GM23248 (cell line): ENCODE data around the gene ANKRD22. TPM values are rescaled to one million over a fixed set of nuclear protein-coding genes. Genes with fewer than 3 reads are reported as not detected.

Source experiments
- DNase-seq: peaks from one replicate; pipeline ENCODE4 v3.0.0-alpha.2; 2015
- H2AFZ ChIP-seq: fragments of 200-600 bp; sonication (generic); 2 replicates; pipeline ENCODE4 v1.6.1; 2016; ENCODE audit warnings: antibody characterized with exemption
- H3F3A ChIP-seq: fragments of 200-600 bp; sonication (generic); 2 replicates; pipeline ENCODE4 v1.6.1; 2016; ENCODE audit warnings: mild to moderate bottlenecking, antibody characterized with exemption, mixed run types; ENCODE audit not compliant: insufficient read depth
- H3K27ac ChIP-seq: fragments of 200-600 bp; sonication (generic); 2 replicates; pipeline ENCODE4 v1.5.1; 2016; ENCODE audit warnings: mild to moderate bottlenecking
- H3K27me3 ChIP-seq: fragments of 200-600 bp; sonication (generic); replicated peaks from 2 replicates; pipeline ENCODE4 v1.6.1; 2016; ENCODE audit warnings: mild to moderate bottlenecking; ENCODE audit not compliant: insufficient read depth
- H3K36me3 ChIP-seq: fragments of 200-600 bp; sonication (generic); 2 replicates; pipeline ENCODE4 v1.6.1; 2016; ENCODE audit warnings: low read depth, mild to moderate bottlenecking
- H3K4me1 ChIP-seq: fragments of 200-600 bp; sonication (generic); 2 replicates; pipeline ENCODE4 v1.6.1; 2016; ENCODE audit warnings: mild to moderate bottlenecking; ENCODE audit not compliant: insufficient read depth
- H3K4me2 ChIP-seq: fragments of 200-600 bp; sonication (generic); one replicate; pipeline ENCODE4 v1.6.1; 2016; ENCODE audit warnings: mild to moderate bottlenecking; ENCODE audit not compliant: unreplicated experiment
- H3K4me3 ChIP-seq: fragments of 200-600 bp; sonication (generic); 2 replicates; pipeline ENCODE4 v1.5.1; 2016; ENCODE audit warnings: mild to moderate bottlenecking
- H3K79me2 ChIP-seq: fragments of 200-600 bp; sonication (generic); 2 replicates; pipeline ENCODE4 v1.6.1; 2016; ENCODE audit warnings: mild to moderate bottlenecking; ENCODE audit not compliant: insufficient read depth
- H3K9ac ChIP-seq: fragments of 200-600 bp; sonication (generic); 2 replicates; pipeline ENCODE4 v1.6.1; 2016; ENCODE audit warnings: mild to moderate bottlenecking
- H3K9me2 ChIP-seq: fragments of 200-600 bp; sonication (generic); 2 replicates; pipeline ENCODE4 v1.6.1; 2016; ENCODE audit warnings: mixed run types, mild to moderate bottlenecking, moderate library complexity; ENCODE audit not compliant: insufficient read depth
- H3K9me3 ChIP-seq: fragments of 200-600 bp; sonication (generic); one replicate; pipeline ENCODE4 v1.6.1; 2017; ENCODE audit warnings: low read depth
- H4K20me1 ChIP-seq: fragments of 200-600 bp; sonication (generic); 2 replicates; pipeline ENCODE4 v1.6.0; 2016; ENCODE audit not compliant: insufficient read depth
- EZH2 ChIP-seq: fragments of 200-600 bp; sonication (generic); IDR thresholded peaks from 2 replicates; pipeline ENCODE4 v1.6.1; 2018; ENCODE audit warnings: antibody characterized with exemption, mild to moderate bottlenecking; ENCODE audit not compliant: insufficient read depth, poor library complexity, severe bottlenecking
- EZH2phosphoT487 ChIP-seq: fragments of 200-600 bp; sonication (generic); IDR thresholded peaks from 2 replicates; pipeline ENCODE4 v1.6.1; 2018; ENCODE audit warnings: antibody characterized with exemption, moderate library complexity, mild to moderate bottlenecking, low read depth; ENCODE audit not compliant: insufficient read depth
- WGBS, 2 experiments: methylation state at CpG; one replicate each; pipeline ENCODE4 v1.1.6; 2015 to 2017; ENCODE audit warnings: low lambda C conversion rate in 2 of 2, low coverage in 1 of 2; ENCODE audit errors: missing lambda C conversion rate in 2 of 2; 5-methylcytosine and 5-hydroxymethylcytosine counted together
- in situ Hi-C: fragments of 300-500 bp; cut with MboI; formaldehyde crosslinking; loops from 2 replicates; pipeline ENCODE4 v1.15.0; 2020
- polyA plus RNA-seq: library from polyadenylated mRNA; unstranded; fragments of >200 nt; fragmentation: Nextera tagmentation; extraction: Ambion mirVana; gene quantifications from 2 replicates; pipeline ENCODE4 v1.2.1, GENCODE V29; 2016
- total RNA-seq: library from RNA; depleted of rRNA; stranded (reverse); fragments of >200 nt; shearing (Covaris generic); gene quantifications from 2 replicates; pipeline ENCODE4 v1.2.3, GENCODE V29; 2014; rRNA removed

Gene ANKRD22
- 0.22 TPM in 1 of 2 replicates, not detected in the other for total RNA-seq
- not detected in 2 replicates for polyA plus RNA-seq

DNA sequence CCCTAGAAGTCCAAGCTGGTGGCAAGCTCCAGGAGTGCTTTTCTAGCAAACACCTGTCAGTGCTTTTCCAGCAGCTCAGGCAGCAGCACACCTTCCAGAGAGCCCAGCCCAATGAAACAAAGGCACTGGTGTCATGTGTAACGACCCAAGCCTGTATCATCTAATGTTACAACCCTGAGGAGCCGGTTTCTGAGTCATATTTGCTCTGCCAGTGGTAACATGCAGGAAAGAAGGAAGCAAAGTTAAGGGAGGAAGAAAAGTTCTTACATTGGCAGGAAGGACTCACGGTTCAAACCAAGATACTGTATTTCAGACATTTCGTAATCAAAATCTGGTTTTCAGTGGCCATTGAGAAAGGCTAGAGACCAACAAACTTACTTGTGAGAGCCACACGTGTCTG lies at the start of gene ANKRD22:
TSS of gene ANKRD22 (minus strand) at position 139 of the 400 bp plus-strand sequence. CDS start 237 bp downstream, outside the sequence.
- Histone ChIP-seq H3K4me1 (peaks cover 26% of the 10 kb centered on the region), H3K9ac (no peak within 1 kb of the TSS), H4K20me1 (no peaks in the 10 kb centered on the region), H3F3A (peaks cover 21% of the 10 kb centered on the region), H3K4me3 (no peak within 1 kb of the TSS), H3K27ac (no peak within 1 kb of the TSS), H3K79me2 (no peaks in the 10 kb centered on the region), H3K36me3 (no peaks in the 10 kb centered on the region), H3K4me2 (no peak within 1 kb of the TSS), H3K9me3 (no peaks in the 10 kb centered on the region), H2AFZ (no peak within 1 kb of the TSS), H3K9me2 (no peaks in the 10 kb centered on the region), H3K27me3 (no peaks in the 10 kb centered on the region)
- peak; percentile 53 for DNase-seq
- in situ Hi-C loops, result no loop called here
- TF ChIP-seq EZH2phosphoT487 (no peak), EZH2 (no peak)
- WGBS, 2 experiments, result 70 to 71% methylated on average over 5 of the region's 5 CpGs

- DNase-seq, result no peak
- peaks cover 22% of the 10 kb centered on the region for H3K36me3 ChIP-seq
- H3K9me2 ChIP-seq, result no peaks in the 10 kb centered on the region
- no peak overlapping the region for H3K4me2 ChIP-seq
- in situ Hi-C loops, result no loop called here
- H3K79me2 ChIP-seq, result peaks cover 50% of the 10 kb centered on the region
- peaks cover 35% of the 10 kb centered on the region for H3F3A ChIP-seq
- TF ChIP-seq EZH2 (no peak), EZH2phosphoT487 (no peak)
- no peak overlapping the region for H3K27ac ChIP-seq
- H3K9me3 ChIP-seq, result no peaks in the 10 kb centered on the region
- no peak overlapping the region for H2AFZ ChIP-seq
- 92 to 99% methylated on average over 2 of the region's 2 CpGs for WGBS, 2 experiments
- H3K9ac ChIP-seq, result no peak overlapping the region
- no peaks in the 10 kb centered on the region for H4K20me1 ChIP-seq
- H3K4me1 ChIP-seq, result peaks cover 55% of the 10 kb centered on the region
- no peaks in the 10 kb centered on the region for H3K27me3 ChIP-seq
- H3K4me3 ChIP-seq, result no peak overlapping the region
These were observed 48.2 kb upstream of the ANKRD22 start for GRCh38 chr10:88899886-88900285.

- peaks cover 50% of the 10 kb centered on the region for H3K79me2 ChIP-seq
- no peak overlapping the region for H3K4me3 ChIP-seq
- no peaks in the 10 kb centered on the region for H3K9me3 ChIP-seq
- H3K27me3 ChIP-seq, result no peaks in the 10 kb centered on the region
- H3K9me2 ChIP-seq, result no peaks in the 10 kb centered on the region
- peaks cover 65% of the 10 kb centered on the region for H3K4me1 ChIP-seq
- 95 to 100% methylated on average over 3 of the region's 3 CpGs for WGBS, 2 experiments
- H3K27ac ChIP-seq, result no peak overlapping the region
- TF ChIP-seq EZH2phosphoT487 (no peak), EZH2 (no peak)
- H3K36me3 ChIP-seq, result peaks cover 14% of the 10 kb centered on the region
- peaks cover 43% of the 10 kb centered on the region for H3F3A ChIP-seq
- in situ Hi-C loops, result no loop called here
- no peak overlapping the region for H3K9ac ChIP-seq
- no peak for DNase-seq
- H2AFZ ChIP-seq, result no peak overlapping the region
- no peaks in the 10 kb centered on the region for H4K20me1 ChIP-seq
- no peak overlapping the region for H3K4me2 ChIP-seq
These were observed 47.1 kb upstream of the ANKRD22 start for GRCh38 chr10:88898727-88899126.

GRCh38 chr10:88896994-88897853 lies 45.6 kb upstream of the ANKRD22 start:
- peak overlapping the region; percentile 37 for H2AFZ ChIP-seq
- peak overlapping the region; percentile 34 for H3K4me2 ChIP-seq
- in situ Hi-C loops, result no loop called here
- peak overlapping the region; percentile 61 for H3K27ac ChIP-seq
- no peaks in the 10 kb centered on the region for H4K20me1 ChIP-seq
- H3K9me3 ChIP-seq, result no peaks in the 10 kb centered on the region
- H3K4me1 ChIP-seq, result peaks cover 74% of the 10 kb centered on the region
- 21 to 23% methylated on average over 8 of the region's 8 CpGs for WGBS, 2 experiments
- no peaks in the 10 kb centered on the region; the same call in 1 of the 2 replicates for H3K36me3 ChIP-seq
- peaks cover 50% of the 10 kb centered on the region for H3F3A ChIP-seq
- DNase-seq, result peak; percentile 60
- no peaks in the 10 kb centered on the region for H3K9me2 ChIP-seq
- H3K9ac ChIP-seq, result peak overlapping the region; percentile 26
- 0 out of 2 replicates have a peak overlapping the region, but pooled peaks have one; percentile 9 for H3K4me3 ChIP-seq
- H3K27me3 ChIP-seq, result no peaks in the 10 kb centered on the region
- TF ChIP-seq EZH2phosphoT487, result no peak
- TF ChIP-seq EZH2, result no peak
- peaks cover 50% of the 10 kb centered on the region for H3K79me2 ChIP-seq
